Fibroblast of lung (primary cell): ENCODE results near the gene TMEM214. TPM values are rescaled to one million over a fixed set of nuclear protein-coding genes. Genes with fewer than 3 reads are reported as not detected.

Experiments
- DNase-seq, 2 donors: peaks; one replicate each; pipeline versions ENCODE4 v3.0.0 to v3.0.0-alpha.2; 2010; ENCODE audit warnings: low read depth in 2 of 2
- H2AFZ ChIP-seq: 2 replicates; pipeline ENCODE4 v1.5.1; 2012; ENCODE audit warnings: low read length, control low read depth, inconsistent platforms
- H3K27ac ChIP-seq: 2 replicates; pipeline ENCODE4 v1.5.1; 2011; ENCODE audit warnings: low read length, control low read depth; ENCODE audit not compliant: insufficient read depth
- H3K27me3 ChIP-seq: 2 replicates; pipeline ENCODE4 v1.5.1; 2011; ENCODE audit warnings: mild to moderate bottlenecking, low read length; ENCODE audit not compliant: control insufficient read depth, insufficient read depth
- H3K36me3 ChIP-seq: 2 replicates; pipeline ENCODE4 v1.5.1; 2011; ENCODE audit warnings: low read length; ENCODE audit not compliant: control insufficient read depth, insufficient read depth
- H3K4me1 ChIP-seq: 2 replicates; pipeline ENCODE4 v1.5.1; 2011; ENCODE audit warnings: low read length; ENCODE audit not compliant: control insufficient read depth, insufficient read depth; ENCODE audit errors: extremely low read depth
- H3K4me2 ChIP-seq: 2 replicates; pipeline ENCODE4 v1.5.1; 2011; ENCODE audit warnings: low read length, control low read depth; ENCODE audit not compliant: insufficient read depth; ENCODE audit errors: extremely low read depth
- H3K4me3 ChIP-seq, 4 experiments: fragments of 200-600 bp in 1 of 4; sonication (generic) in 1 of 4; replicated peaks in 1 of 4; 2 replicates each; pipeline ENCODE4 v1.5.1; 2011 to 2016; ENCODE audit warnings: low read length in 4 of 4, low read depth in 3 of 4, mild to moderate bottlenecking in 3 of 4, control low read depth in 2 of 4, inconsistent platforms in 1 of 4, mixed read lengths in 1 of 4; ENCODE audit not compliant: insufficient read depth in 1 of 4; ENCODE audit errors: control extremely low read depth in 1 of 4
- H3K79me2 ChIP-seq: 2 replicates; pipeline ENCODE4 v1.5.1; 2012; ENCODE audit warnings: mild to moderate bottlenecking, low read length, inconsistent platforms; ENCODE audit not compliant: control insufficient read depth, insufficient read depth
- H3K9ac ChIP-seq: 2 replicates; pipeline ENCODE4 v1.5.1; 2011; ENCODE audit warnings: mild to moderate bottlenecking, low read length, control low read depth; ENCODE audit not compliant: insufficient read depth
- H3K9me3 ChIP-seq: 2 replicates; pipeline ENCODE4 v1.5.1; 2012; ENCODE audit warnings: low read depth, low read length; ENCODE audit not compliant: control insufficient read depth, insufficient read depth
- H4K20me1 ChIP-seq: 2 replicates; pipeline ENCODE4 v1.5.1; 2011; ENCODE audit warnings: low read length; ENCODE audit not compliant: control insufficient read depth, insufficient read depth; ENCODE audit errors: extremely low read depth
- EZH2 ChIP-seq: IDR thresholded peaks from 2 replicates; pipeline ENCODE4 v1.5.1; 2012; ENCODE audit warnings: low read length, control low read depth, mild to moderate bottlenecking; ENCODE audit errors: missing control alignments
- polyA plus RNA-seq, 2 donors: library from polyadenylated mRNA; depleted of rRNA in 1 of 2; stranded (reverse) in 1 of 2; unstranded in 1 of 2; fragments of >200 nt; gene quantifications; 2 replicates each; pipeline ENCODE4 v1.2.1, GENCODE V29; 2011 to 2012; ENCODE audit warnings: missing spikeins in 1 of 2
- total RNA-seq: library from RNA; depleted of rRNA; stranded (reverse); fragments of >200 nt; gene quantifications from 2 replicates; pipeline ENCODE4 v1.2.1, GENCODE V29; 2014
- TF ChIP-seq, protein P1 (sequence below), 2 donors: IDR thresholded peaks in 1 of 2; conservative IDR thresholded peaks in 1 of 2; 1 replicate in 1 of 2; 2 replicates in 1 of 2; pipeline ENCODE4 v1.5.1; 2011 to 2012; ENCODE audit warnings: low read length in 2 of 2, control low read depth in 1 of 2, inconsistent platforms in 1 of 2, low read depth in 1 of 2, mild to moderate bottlenecking in 1 of 2

Gene TMEM214
- total and polyA plus RNA-seq, 2 donors (not counting 1 experiment from before 2014, with no cell fraction given) = 22.6 to 127 TPM

- Histone ChIP-seq H3K4me3 (no peak overlapping the region), H3K27ac (no peak overlapping the region), H4K20me1 (no peaks in the 10 kb centered on the region), H3K27me3 (no peaks in the 10 kb centered on the region), H2AFZ (no peak overlapping the region), H3K9ac (no peak overlapping the region), H3K36me3 (peaks cover 23% of the 10 kb centered on the region), H3K4me2 (no peak overlapping the region), H3K4me1 (peaks cover 11% of the 10 kb centered on the region), H3K79me2 (no peaks in the 10 kb centered on the region), H3K9me3 (no peaks in the 10 kb centered on the region)
- DNase-seq = no peak
- TF ChIP-seq EZH2 = no peak
- TF ChIP-seq, protein P1, sequence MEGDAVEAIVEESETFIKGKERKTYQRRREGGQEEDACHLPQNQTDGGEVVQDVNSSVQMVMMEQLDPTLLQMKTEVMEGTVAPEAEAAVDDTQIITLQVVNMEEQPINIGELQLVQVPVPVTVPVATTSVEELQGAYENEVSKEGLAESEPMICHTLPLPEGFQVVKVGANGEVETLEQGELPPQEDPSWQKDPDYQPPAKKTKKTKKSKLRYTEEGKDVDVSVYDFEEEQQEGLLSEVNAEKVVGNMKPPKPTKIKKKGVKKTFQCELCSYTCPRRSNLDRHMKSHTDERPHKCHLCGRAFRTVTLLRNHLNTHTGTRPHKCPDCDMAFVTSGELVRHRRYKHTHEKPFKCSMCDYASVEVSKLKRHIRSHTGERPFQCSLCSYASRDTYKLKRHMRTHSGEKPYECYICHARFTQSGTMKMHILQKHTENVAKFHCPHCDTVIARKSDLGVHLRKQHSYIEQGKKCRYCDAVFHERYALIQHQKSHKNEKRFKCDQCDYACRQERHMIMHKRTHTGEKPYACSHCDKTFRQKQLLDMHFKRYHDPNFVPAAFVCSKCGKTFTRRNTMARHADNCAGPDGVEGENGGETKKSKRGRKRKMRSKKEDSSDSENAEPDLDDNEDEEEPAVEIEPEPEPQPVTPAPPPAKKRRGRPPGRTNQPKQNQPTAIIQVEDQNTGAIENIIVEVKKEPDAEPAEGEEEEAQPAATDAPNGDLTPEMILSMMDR (conservative IDR thresholded peaks at IDR 0.05 in 1 of 2, IDR thresholded peaks at IDR 0.05 in 1 of 2; ENCODE audit: low read depth in 1 of 2, low read length in 2 of 2) = no peak
These were observed 8.6 kb upstream of the TMEM214 start for GRCh38 chr2:27024188-27024587.

- no peaks in the 10 kb centered on the region for H3K79me2 ChIP-seq
- no peak for DNase-seq
- no peak overlapping the region for H3K27ac ChIP-seq
- no peaks in the 10 kb centered on the region for H3K9me3 ChIP-seq
- H2AFZ ChIP-seq = no peak overlapping the region
- H3K9ac ChIP-seq = no peak overlapping the region
- H4K20me1 ChIP-seq = no peaks in the 10 kb centered on the region
- H3K4me3 ChIP-seq = no peak overlapping the region
- no peak for TF ChIP-seq EZH2
- TF ChIP-seq, protein P1 (conservative IDR thresholded peaks at IDR 0.05 in 1 of 2, IDR thresholded peaks at IDR 0.05 in 1 of 2; ENCODE audit: low read depth in 1 of 2, low read length in 2 of 2) = no peak
- peaks cover 25% of the 10 kb centered on the region for H3K36me3 ChIP-seq
- no peak overlapping the region for H3K4me2 ChIP-seq
- H3K27me3 ChIP-seq = no peaks in the 10 kb centered on the region
- peaks cover 11% of the 10 kb centered on the region for H3K4me1 ChIP-seq
These were observed 8.0 kb upstream of the TMEM214 start for GRCh38 chr2:27024812-27025211.

DNA sequence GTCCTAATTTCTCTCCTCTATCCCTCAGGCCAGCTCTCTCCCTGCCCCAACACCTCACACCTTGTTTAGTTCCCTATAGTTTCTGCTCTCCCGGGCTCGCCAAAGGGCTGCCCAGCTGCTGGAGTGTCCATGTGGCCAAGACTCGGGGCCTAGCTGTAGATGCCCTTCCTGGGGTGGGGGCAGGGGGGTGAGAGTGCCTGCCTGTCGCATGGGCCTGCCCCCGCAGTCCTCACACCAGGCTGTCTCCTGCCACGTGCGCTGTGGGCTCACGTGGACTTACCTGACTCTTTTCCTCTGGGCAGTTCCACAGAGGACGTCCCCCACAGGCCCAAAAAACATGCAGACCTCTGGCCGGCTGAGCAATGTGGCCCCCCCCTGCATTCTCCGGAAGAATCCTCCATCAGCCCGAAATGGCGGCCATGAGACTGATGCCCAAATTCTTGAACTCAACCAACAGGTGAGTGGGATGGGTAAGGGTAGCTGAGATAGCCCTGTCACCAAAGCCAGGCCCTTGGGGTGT lies 7.4 kb upstream of the TMEM214 start:
- Histone ChIP-seq H3K36me3 (peaks cover 26% of the 10 kb centered on the region), H3K4me3 (no peak overlapping the region), H3K79me2 (peaks cover 2% of the 10 kb centered on the region), H3K27me3 (no peaks in the 10 kb centered on the region), H3K9ac (no peak overlapping the region), H3K4me1 (peaks cover 9% of the 10 kb centered on the region), H3K27ac (no peak overlapping the region), H2AFZ (no peak overlapping the region), H4K20me1 (no peaks in the 10 kb centered on the region), H3K9me3 (no peaks in the 10 kb centered on the region), H3K4me2 (no peak overlapping the region)
- DNase-seq = no peak
- TF ChIP-seq, protein P1 (conservative IDR thresholded peaks at IDR 0.05 in 1 of 2, IDR thresholded peaks at IDR 0.05 in 1 of 2; ENCODE audit: low read depth in 1 of 2, low read length in 2 of 2) = no peak
- TF ChIP-seq EZH2 = no peak
